HEK293 (cell line): Measurements from ENCODE around the gene SGMS1.

Experiments
- HOXC10 ChIP-seq: sonication (generic); formaldehyde crosslinking; IDR thresholded peaks from 2 replicates; pipeline ENCODE4 v1.8.1; 2023; ENCODE audit warnings: mild to moderate bottlenecking, missing genetic modification reagents
- KLF10 ChIP-seq: fragments of 450-650 bp; IDR thresholded peaks from 2 replicates; pipeline ENCODE4 v1.5.1; 2018; ENCODE audit warnings: missing biosample characterization, mild to moderate bottlenecking, missing genetic modification characterization
- KLF7 ChIP-seq: fragments of 450-650 bp; formaldehyde crosslinking; IDR thresholded peaks from 2 replicates; pipeline ENCODE4 v1.5.1; 2016; ENCODE audit warnings: missing biosample characterization, missing genetic modification characterization, borderline replicate concordance
- MZF1 ChIP-seq: fragments of 450-650 bp; formaldehyde crosslinking; IDR thresholded peaks from 2 replicates; pipeline ENCODE4 v1.5.1; 2017; ENCODE audit warnings: missing biosample characterization, missing genetic modification characterization, borderline replicate concordance
- OSR2 ChIP-seq: fragments of 450-650 bp; formaldehyde crosslinking; IDR thresholded peaks from 2 replicates; pipeline ENCODE4 v1.5.1; 2016; ENCODE audit warnings: missing biosample characterization, missing genetic modification characterization
- PRDM1 ChIP-seq: fragments of 450-650 bp; formaldehyde crosslinking; IDR thresholded peaks from 2 replicates; pipeline ENCODE4; 2016; ENCODE audit warnings: missing biosample characterization, missing genetic modification characterization
- PRDM10 ChIP-seq: fragments of 450-650 bp; formaldehyde crosslinking; IDR thresholded peaks from 2 replicates; pipeline ENCODE4 v1.5.1; 2016; ENCODE audit warnings: missing biosample characterization, missing genetic modification characterization
- ZBTB44 ChIP-seq: fragments of 450-650 bp; IDR thresholded peaks from 2 replicates; pipeline ENCODE4 v1.5.1; 2018; ENCODE audit warnings: missing biosample characterization, mild to moderate bottlenecking, missing genetic modification characterization
- ZNF133 ChIP-seq: fragments of 450-650 bp; formaldehyde crosslinking; IDR thresholded peaks from 2 replicates; pipeline ENCODE4 v1.5.1; 2016; ENCODE audit warnings: missing biosample characterization, missing genetic modification characterization
- ZNF148 ChIP-seq: fragments of 450-650 bp; formaldehyde crosslinking; IDR thresholded peaks from 2 replicates; pipeline ENCODE4 v1.5.0; 2017; ENCODE audit warnings: missing biosample characterization, missing genetic modification characterization, borderline replicate concordance
- ZNF157 ChIP-seq: fragments of 450-650 bp; formaldehyde crosslinking; IDR thresholded peaks from 2 replicates; pipeline ENCODE4 v1.5.1; 2016; ENCODE audit warnings: missing biosample characterization, missing genetic modification characterization
- ZNF18 ChIP-seq: fragments of 450-650 bp; formaldehyde crosslinking; IDR thresholded peaks from 2 replicates; pipeline ENCODE4 v1.5.1; 2016; ENCODE audit warnings: missing biosample characterization, missing genetic modification characterization
- ZNF221 ChIP-seq: fragments of 450-650 bp; formaldehyde crosslinking; IDR thresholded peaks from 2 replicates; pipeline ENCODE4 v1.5.1; 2017; ENCODE audit warnings: missing biosample characterization, missing genetic modification characterization, borderline replicate concordance
- ZNF24 ChIP-seq: fragments of 450-650 bp; formaldehyde crosslinking; IDR thresholded peaks from 2 replicates; pipeline ENCODE4 v1.5.1; 2016; ENCODE audit warnings: missing biosample characterization, missing genetic modification characterization
- ZNF292 ChIP-seq: fragments of 450-650 bp; formaldehyde crosslinking; IDR thresholded peaks from 2 replicates; pipeline ENCODE4 v1.5.1; 2016; ENCODE audit warnings: low read depth, missing biosample characterization, missing genetic modification characterization, borderline replicate concordance
- ZNF341 ChIP-seq: fragments of 450-650 bp; formaldehyde crosslinking; IDR thresholded peaks from 2 replicates; pipeline ENCODE4; 2016; ENCODE audit warnings: low read depth, missing biosample characterization, missing genetic modification characterization
- ZNF433 ChIP-seq: fragments of 450-650 bp; formaldehyde crosslinking; IDR thresholded peaks from 2 replicates; pipeline ENCODE4 v1.5.1; 2016; ENCODE audit warnings: missing biosample characterization, missing genetic modification characterization, low read depth
- ZNF529 ChIP-seq: fragments of 450-650 bp; formaldehyde crosslinking; IDR thresholded peaks from 2 replicates; pipeline ENCODE4 v1.5.1; 2017; ENCODE audit warnings: missing genetic modification characterization, missing biosample characterization; ENCODE audit not compliant: insufficient replicate concordance
- ZNF530 ChIP-seq: fragments of 450-650 bp; formaldehyde crosslinking; IDR thresholded peaks from 2 replicates; pipeline ENCODE4 v1.5.1; 2016; ENCODE audit warnings: low read depth, missing biosample characterization, missing genetic modification characterization
- ZNF560 ChIP-seq: fragments of 450-650 bp; formaldehyde crosslinking; IDR thresholded peaks from 2 replicates; pipeline ENCODE4 v1.5.1; 2017; ENCODE audit warnings: missing biosample characterization, missing genetic modification characterization, borderline replicate concordance
- ZNF610 ChIP-seq: fragments of 450-650 bp; formaldehyde crosslinking; IDR thresholded peaks from 2 replicates; pipeline ENCODE4 v1.5.1; 2016; ENCODE audit warnings: missing biosample characterization, missing genetic modification characterization, borderline replicate concordance
- ZNF624 ChIP-seq: fragments of 450-650 bp; formaldehyde crosslinking; IDR thresholded peaks from 2 replicates; pipeline ENCODE4 v1.5.1; 2017; ENCODE audit warnings: missing biosample characterization, missing genetic modification characterization
- ZNF701 ChIP-seq: fragments of 450-650 bp; formaldehyde crosslinking; IDR thresholded peaks from 2 replicates; pipeline ENCODE4 v1.5.1; 2016; ENCODE audit warnings: missing biosample characterization, missing genetic modification characterization
- ZNF76 ChIP-seq: fragments of 450-650 bp; formaldehyde crosslinking; IDR thresholded peaks from 2 replicates; pipeline ENCODE4; 2016; ENCODE audit warnings: low read depth, missing biosample characterization, missing genetic modification characterization, borderline replicate concordance
- ZNF777 ChIP-seq: fragments of 450-650 bp; formaldehyde crosslinking; IDR thresholded peaks from 2 replicates; pipeline ENCODE4 v1.5.1; 2017; ENCODE audit warnings: missing biosample characterization, missing genetic modification characterization, borderline replicate concordance
- TF ChIP-seq, protein P1 (sequence below): fragments of 450-650 bp; formaldehyde crosslinking; IDR thresholded peaks from 2 replicates; pipeline ENCODE4 v1.5.1; 2017; ENCODE audit warnings: missing biosample characterization, missing genetic modification characterization
- TF ChIP-seq, protein P2 (sequence below): fragments of 450-650 bp; formaldehyde crosslinking; IDR thresholded peaks from 2 replicates; pipeline ENCODE4 v1.5.1; 2016; ENCODE audit warnings: missing biosample characterization, missing genetic modification characterization

SGMS1 gene

GRCh38 chr10:50470798-50471582 is 152.8 kb downstream of the SGMS1 start (continued):
- peak; percentile 44 for TF ChIP-seq PRDM10
- TF ChIP-seq ZNF624, result no peak
- no peak for TF ChIP-seq HOXC10 (CRISPR knock-in tag)
- no peak for TF ChIP-seq ZNF530 (tag by site-specific recombination)
- no peak for TF ChIP-seq ZNF560
- no peak for TF ChIP-seq ZNF701 (tag by site-specific recombination)
- TF ChIP-seq, protein P1, sequence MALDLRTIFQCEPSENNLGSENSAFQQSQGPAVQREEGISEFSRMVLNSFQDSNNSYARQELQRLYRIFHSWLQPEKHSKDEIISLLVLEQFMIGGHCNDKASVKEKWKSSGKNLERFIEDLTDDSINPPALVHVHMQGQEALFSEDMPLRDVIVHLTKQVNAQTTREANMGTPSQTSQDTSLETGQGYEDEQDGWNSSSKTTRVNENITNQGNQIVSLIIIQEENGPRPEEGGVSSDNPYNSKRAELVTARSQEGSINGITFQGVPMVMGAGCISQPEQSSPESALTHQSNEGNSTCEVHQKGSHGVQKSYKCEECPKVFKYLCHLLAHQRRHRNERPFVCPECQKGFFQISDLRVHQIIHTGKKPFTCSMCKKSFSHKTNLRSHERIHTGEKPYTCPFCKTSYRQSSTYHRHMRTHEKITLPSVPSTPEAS, result no peak
- TF ChIP-seq ZNF341 (tag by site-specific recombination), result no peak
- TF ChIP-seq ZBTB44 (tag by site-specific recombination), result 0 out of 2 replicates have a peak, but pooled peaks have one; percentile 20
- no peak for TF ChIP-seq ZNF529 (tag by site-specific recombination)
- TF ChIP-seq ZNF148, result no peak
- TF ChIP-seq MZF1 (tag by site-specific recombination), result no peak
- TF ChIP-seq ZNF777 (tag by site-specific recombination), result no peak
- no peak for TF ChIP-seq ZNF133 (tag by site-specific recombination)
- TF ChIP-seq ZNF18 (tag by site-specific recombination), result no peak
- TF ChIP-seq ZNF292 (tag by site-specific recombination), result no peak
- TF ChIP-seq, protein P2, sequence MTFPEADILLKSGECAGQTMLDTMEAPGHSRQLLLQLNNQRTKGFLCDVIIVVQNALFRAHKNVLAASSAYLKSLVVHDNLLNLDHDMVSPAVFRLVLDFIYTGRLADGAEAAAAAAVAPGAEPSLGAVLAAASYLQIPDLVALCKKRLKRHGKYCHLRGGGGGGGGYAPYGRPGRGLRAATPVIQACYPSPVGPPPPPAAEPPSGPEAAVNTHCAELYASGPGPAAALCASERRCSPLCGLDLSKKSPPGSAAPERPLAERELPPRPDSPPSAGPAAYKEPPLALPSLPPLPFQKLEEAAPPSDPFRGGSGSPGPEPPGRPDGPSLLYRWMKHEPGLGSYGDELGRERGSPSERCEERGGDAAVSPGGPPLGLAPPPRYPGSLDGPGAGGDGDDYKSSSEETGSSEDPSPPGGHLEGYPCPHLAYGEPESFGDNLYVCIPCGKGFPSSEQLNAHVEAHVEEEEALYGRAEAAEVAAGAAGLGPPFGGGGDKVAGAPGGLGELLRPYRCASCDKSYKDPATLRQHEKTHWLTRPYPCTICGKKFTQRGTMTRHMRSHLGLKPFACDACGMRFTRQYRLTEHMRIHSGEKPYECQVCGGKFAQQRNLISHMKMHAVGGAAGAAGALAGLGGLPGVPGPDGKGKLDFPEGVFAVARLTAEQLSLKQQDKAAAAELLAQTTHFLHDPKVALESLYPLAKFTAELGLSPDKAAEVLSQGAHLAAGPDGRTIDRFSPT (tag by site-specific recombination), result no peak
- TF ChIP-seq ZNF157 (tag by site-specific recombination), result no peak
- peak; percentile 80 for TF ChIP-seq OSR2 (tag by site-specific recombination)
- no peak for TF ChIP-seq ZNF76
- no peak for TF ChIP-seq PRDM1 (tag by site-specific recombination)
- no peak for TF ChIP-seq ZNF610 (tag by site-specific recombination)
- TF ChIP-seq ZNF433 (tag by site-specific recombination), result no peak
- no peak for TF ChIP-seq KLF7
- TF ChIP-seq KLF10 (tag by site-specific recombination), result no peak
- no peak for TF ChIP-seq ZNF221 (tag by site-specific recombination)
- TF ChIP-seq ZNF24 (tag by site-specific recombination), result no peak
